GM21576 (cell line): Measurements from ENCODE around the gene PLAC9.
"Not testable (repeated sequence)": the region's sequence is repeated elsewhere in the genome, so short reads cannot be mapped to it uniquely, and the experiment has no call there.

Experiments
- ATAC-seq: cut with Tn5 transposase; IDR thresholded peaks from one replicate; pipeline ENCODE4 v1.9.1; 2021; ENCODE audit warnings: mild to moderate bottlenecking, moderate library complexity; ENCODE audit not compliant: unreplicated experiment

Gene PLAC9, protein sequence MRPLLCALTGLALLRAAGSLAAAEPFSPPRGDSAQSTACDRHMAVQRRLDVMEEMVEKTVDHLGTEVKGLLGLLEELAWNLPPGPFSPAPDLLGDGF

DNA sequence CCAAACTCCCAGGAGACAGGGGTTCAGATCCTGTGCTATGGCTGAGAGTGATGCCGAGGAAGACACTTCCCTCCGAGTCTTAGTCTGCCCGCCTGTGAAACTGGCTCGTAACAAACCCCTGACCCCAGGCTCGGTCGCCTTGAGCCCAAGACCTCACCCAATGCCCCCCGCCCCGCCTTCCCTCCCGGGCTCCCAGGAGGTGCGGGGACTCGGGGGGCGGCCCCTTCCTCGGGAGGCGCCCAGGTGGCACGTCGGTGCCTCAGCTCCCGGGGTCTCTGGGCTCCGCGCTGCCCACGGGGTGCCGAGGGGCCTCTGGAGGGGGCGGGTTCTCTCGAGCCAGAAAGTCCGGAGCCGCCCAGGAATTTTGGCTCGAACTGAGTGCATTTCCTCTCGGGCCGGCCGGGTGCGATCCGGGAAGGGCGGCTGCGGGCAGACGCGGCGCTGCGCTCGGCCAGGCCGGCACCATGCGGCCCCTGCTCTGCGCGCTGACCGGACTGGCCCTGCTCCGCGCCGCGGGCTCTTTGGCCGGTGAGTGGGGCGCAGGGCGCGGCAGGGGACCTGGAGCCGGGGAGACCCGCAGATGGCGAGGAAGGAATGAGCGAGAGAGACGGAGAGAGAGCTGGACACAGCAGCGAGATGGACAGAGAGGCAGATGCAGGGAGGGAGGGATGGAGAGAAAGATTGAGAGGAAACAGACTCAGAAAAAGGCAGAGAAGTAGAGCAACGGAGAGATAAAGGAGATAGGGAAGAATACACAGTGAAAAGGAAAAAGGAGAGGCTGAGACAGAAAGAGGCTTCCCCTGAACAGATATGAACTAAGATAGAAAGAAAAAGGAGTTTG lies at the start of gene PLAC9:
Gene PLAC9, plus strand, starts transcription at position 432 of the 841 bp plus-strand sequence. Its CDS starts 33 bp downstream, at position 465.
- no peak for ATAC-seq

DNA sequence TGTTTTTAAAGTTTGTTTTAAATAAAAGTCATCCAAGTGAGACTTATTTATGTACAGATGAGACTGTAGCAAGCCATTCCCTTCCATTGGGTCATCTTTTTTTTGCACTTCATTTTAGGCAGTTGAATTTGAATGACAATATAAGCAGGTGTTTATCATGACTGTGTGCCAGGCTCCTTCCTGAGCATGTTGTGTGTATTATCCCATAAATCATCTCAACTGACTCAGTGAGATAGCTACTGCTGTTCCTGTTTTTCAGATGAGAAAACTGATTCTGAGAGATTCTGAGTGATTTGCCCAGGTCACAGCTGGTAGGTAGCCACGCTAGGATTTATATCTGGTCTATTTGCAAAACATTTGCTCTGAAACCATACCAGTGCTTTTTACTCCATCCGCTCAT lies 42.4 kb upstream of the PLAC9 start:
- ATAC-seq: no peak

DNA sequence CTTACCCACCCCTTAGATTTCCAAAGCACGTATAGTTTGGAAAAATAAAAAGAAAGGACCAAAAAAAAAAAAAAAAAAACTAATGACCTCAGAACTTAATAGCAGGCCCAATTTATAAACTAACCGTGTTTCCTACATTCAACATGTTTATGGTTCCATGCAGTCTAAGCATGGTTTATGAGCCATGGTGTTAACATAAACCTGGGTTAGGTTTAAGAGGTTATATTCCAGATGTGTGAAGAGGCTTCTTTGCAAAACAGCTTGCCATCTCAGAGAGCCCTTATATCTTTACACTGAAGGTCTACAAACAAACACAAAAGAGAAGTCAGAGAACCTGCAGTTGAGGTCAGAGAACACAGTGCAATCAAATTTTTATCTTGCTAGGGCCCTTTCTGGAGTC lies 38.3 kb upstream of the PLAC9 start:
- ATAC-seq: no peak

DNA sequence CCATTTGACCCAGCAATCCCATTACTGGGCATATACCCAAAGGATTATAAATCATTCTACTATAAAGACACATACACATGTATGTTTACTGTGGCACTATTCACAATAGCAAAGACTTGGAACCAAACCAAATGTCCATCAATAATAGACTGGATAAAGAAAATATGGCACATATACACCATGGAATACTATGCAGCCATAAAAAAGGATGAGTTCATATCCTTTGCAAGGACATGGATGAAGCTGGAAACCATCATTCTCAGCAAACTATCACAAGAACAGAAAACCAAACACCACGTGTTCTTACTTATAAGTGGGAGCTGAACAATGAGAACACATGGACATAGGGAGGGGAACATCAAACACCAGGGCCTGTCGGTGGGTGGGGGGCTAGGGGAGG lies 34.3 kb upstream of the PLAC9 start:
- ATAC-seq: not testable (repeated sequence)

DNA sequence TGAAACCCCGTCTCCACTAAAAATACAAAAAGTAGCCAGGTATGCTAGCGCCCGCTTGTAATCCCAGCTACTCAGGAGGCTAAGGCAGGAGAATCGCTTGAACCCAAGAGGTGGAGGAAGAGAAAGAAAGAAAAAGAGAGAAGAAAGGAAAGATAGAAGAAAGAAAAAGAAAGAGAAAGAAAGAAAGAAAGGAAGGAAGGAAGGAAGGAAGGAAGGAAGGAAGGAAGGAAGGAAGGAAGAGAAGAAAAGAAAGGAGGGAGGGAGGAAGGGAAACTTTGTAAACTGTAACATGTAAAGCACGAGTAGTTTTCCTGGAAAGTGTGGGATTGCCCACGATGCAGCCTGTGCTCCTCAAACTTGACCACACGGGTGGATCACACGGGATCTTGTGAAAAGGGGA lies 33.2 kb upstream of the PLAC9 start:
- not testable (repeated sequence) for ATAC-seq

DNA sequence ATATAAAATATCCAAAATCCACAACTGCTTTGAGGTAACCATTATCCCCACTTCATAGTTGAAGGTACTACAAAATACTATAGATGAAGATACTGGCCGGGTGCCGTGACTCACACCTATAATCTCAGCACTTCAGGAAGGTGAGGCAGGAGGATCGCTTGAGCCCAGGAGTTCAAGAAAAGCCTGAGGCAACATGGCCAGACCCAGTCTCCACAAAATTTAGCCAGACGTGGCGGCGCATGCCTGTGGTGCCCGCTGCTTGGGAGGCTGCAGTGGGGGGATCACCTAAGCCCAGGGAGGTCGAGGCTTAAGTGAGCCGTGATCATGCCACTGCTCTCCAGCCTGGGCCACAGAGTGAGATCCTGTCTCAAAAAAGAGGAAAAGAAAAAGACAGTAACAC lies 32.4 kb upstream of the PLAC9 start:
- no peak for ATAC-seq

DNA sequence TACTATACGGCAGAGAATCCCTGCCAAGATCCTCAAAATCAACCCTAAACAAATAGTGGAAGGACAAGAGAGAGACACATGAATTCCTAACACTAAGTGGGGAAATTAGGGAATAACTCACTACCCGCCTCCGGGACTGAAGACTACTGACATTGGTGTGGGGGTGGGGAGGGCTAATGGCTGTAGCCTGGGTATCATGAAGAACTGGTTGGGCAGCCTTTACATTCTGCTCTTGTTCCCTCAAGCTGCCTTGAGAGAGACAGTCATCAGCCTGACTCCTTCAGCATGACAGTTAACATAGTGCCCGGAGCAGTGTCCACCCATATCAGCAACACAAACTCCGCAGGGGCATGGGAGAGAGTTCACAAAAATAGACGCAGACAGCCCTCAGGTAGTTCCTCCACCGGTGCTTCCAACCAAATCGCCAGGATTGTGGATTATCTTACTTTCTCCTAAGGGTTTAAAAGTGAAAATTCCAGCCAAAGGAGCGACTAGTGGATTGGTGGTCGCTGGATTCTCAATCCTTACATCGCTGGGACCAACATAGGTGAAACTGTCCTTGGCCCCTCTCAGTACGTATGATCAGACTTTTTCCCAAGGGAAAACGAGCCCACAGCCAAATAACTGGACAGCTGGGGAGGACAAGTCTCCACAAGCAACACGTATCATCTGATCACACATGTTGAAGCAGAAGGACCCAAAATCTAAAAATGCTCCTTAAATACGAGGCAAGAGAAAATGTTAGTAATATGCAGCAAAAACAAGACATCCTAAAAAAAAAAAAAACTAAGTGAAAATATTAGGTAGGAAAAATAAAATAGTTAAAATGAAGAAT lies 31.5 kb upstream of the PLAC9 start:
- no peak for ATAC-seq

DNA sequence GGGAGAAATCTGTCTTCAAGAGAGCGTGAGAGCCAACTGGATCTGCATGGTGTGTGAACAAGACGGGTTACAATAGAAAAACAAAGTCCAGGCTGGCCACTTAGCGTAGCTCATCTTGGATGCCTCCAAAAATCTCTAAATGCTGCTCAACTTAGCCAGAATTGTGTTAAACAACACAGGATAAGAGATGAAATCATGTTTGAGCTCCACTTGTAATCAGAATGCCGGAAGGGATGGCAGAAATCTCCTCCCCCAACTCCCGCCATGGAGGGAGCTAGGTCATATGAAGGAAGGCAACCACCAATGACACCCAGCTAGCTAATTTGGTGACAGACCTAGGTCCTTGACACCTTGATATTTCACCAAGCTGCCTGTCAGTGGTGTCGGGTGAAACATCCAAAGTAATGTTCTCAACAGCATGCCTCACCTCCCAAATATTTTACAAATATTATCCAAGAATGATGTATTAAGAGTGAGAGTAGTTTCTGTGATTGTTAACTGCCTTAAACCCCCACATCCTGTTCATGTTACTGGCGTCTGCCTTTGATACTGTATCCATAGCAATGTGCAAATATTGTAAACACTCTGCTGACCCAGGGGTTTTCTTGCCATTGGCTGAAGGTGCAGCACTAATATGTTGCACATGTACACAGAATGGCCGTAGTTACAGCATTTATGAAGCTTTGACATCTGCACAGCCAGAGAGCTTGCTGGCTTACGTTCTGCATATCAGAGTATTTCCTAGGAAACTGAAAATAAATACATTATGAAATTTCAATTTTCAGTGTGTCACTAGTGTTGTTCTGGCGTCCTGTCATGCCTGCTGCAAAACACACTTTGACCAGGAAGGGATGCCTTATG lies 28.2 kb upstream of the PLAC9 start:
- ATAC-seq: peak; percentile 86

DNA sequence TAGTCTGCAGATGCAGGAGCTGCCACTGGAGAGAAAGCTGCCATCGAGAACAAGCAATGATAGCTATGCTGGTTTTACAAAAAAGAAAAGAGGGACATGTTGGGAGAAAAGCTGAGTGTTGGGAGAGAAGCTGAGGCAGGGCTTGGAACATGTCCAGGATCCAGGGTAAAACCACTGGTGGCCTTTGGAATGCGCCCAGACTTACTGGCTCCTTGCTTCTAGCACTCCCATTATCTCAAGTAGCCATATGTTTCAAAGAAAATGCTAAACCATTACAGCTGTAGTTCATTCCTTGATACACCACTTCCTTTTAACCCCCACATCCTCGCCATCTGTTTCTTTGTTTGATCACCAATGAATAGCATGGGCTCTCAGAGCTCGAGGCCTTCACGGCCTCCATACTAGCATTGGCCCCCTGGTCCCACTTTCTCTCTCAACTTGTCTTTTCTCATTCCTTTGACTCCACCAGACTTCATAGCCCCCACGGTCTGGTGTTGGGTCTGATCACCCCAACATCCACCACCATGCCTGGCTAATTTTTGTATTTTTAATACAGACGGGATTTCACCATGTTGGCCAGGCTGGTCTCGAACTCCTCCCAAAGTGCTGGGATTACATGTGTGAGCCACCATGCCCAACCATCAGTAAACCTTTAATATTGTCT lies 23.8 kb upstream of the PLAC9 start:
- no peak for ATAC-seq

DNA sequence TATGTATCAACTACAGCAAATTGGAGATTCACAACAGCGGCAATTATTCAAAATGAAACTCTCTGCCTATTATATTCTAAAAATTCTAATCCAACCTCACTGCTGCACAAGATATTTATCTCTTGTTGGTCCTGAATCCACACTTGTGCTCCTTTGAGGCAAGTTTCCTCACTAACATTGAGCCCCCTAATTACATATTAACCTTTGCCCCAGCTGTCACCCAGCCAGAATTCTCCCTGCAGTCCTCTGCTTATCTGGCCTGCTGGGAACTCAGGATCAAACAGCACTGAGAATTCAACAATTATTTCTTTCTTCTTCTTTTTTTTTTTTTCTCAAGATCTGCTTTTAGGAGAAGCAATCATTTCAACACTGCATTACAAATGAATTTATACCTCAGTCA lies 21.5 kb upstream of the PLAC9 start:
- ATAC-seq: no peak

DNA sequence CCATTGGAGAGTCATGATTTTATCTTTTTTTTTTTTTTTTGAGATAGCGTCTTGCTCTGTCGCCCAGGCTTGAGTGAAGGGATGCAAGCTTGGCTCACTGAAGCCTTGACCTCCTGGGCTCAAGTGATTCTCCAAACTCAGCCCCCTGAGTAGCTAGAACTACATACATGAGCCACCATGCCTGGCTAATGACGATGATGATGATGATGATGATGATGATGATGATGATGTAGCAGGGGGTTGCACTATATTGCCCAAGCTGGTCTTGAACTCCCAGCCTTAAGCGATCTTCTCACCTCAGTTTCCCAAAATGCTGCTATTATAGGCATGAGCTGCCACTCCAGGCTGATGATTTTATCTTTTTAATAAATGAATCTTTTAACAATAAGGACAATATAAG lies 13.9 kb upstream of the PLAC9 start:
- ATAC-seq: no peak

DNA sequence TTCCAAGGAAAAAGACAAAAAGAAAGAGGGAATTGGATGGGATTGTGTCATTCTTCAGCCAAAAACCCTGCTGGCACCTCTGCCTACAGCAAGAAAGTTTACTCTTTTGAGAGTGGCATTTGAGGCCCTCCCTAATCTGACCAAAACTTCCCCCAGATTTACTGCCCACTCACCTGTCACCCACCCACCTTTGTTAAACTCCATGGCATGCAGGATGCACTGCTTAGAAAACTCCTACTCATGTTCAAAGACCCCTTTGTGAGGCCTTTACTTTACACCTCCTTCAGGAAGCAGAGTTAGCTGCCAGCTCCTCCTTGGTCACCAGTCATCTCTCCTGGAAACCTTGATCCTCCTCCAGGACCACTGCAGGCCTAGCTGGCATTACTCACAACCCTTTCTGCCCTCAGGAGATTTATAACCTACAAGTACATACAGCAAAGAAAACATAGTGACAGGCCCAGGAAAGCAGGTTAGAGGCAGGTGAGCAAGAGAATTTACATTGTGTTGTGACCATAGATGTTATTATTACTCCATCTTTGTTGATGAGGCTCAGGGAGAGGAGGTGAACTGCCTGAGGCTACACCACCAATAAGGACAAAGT lies 10.3 kb upstream of the PLAC9 start:
- no peak for ATAC-seq

DNA sequence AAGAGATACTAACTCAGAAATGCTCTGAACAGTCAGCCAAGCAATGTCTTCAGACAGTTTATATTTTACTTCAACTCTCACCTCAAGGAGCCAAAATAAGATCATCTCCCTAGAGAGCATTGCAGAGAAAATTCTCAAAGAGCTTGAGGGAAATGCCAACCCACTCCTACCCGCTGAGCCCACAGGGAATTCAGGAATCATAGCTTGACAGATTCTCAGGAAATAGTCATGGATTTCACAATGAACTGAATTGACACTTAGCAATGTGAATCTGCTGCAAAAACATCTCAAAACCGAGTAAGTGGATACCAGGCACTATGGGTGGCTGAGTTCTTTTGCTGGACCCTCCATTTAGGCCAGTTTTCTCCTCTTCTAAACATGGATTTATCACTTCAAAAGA lies 9.8 kb upstream of the PLAC9 start:
- ATAC-seq: no peak

DNA sequence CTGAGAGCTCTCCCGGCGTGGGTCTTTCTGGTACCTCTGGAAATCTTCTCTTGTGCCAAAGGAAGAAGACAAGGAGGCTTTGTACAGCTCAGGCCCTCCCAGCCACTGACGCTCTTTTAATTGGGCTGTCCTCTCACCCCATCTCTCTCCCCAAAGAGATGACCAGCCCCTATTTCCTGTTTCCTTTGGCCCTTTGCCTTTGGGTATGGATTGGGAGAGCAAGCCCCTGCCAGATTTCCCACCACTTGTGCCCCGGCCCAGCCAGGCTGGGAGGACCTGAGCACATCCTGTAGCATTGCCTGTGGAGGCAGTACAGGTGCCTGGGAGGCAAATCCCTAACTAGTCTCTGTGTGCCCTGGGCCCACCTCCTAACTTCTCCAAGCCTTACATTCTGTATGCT lies 5.7 kb upstream of the PLAC9 start:
- ATAC-seq: no peak

DNA sequence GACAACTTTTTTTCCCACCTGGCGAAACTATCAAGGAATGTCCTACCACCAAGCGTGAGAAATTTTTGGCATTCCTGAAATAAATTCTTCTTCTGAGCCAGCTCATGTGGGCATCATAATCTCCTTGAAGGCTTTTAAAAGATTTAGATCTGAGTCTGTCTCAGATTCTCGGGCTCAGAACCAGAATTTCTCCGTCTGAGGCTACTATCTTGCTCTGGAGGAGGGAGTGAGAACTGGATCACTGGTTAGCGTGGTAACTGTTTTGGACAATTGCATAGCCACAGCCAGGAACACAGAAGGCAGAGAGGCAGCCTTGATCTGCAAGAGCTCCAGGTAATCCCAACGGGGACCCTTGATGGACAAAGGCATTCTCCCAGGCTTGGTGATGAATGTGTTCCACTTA lies 1.0 kb upstream of the PLAC9 start:
- no peak for ATAC-seq

DNA sequence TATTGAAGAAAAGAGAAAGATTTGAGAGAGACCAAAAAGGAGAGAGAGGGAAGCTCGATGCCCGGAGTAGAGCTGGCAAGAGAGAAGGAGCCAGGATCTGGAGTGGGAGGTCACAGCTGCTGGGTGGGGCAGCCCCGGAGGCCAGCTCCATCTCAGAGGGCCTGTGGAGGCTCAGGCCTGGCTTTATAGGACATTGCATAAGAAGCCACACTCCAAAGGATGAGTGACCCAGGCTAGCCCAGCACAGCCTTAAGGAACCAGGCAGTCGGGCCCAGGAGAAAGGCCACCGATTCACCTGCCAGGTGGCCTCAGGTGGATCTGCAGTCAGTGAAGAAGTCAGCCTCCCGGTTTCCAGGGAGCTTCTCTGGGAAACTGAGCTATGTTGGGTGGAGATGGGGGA lies 676 bp downstream of the PLAC9 start:
- no peak for ATAC-seq

DNA sequence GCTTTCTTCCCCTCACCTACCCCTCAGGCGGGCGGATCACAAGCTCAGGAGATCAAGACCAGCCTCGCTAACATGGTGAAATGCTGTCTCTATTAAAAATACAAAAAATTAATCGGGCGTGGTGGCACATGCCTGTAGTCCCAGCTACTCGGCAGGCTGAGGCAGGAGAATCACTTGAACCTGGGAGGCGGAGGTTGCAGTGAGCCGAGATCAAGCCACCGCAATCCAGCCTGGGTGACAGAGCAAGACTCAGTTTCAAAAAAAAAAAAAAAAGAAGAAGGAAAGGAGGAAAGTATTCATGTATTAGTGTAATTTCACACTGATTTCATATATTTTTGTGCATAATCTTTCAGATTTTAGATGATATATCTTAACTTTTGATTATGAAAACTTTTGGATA lies 1.2 kb downstream of the PLAC9 start:
- ATAC-seq: not testable (repeated sequence)

DNA sequence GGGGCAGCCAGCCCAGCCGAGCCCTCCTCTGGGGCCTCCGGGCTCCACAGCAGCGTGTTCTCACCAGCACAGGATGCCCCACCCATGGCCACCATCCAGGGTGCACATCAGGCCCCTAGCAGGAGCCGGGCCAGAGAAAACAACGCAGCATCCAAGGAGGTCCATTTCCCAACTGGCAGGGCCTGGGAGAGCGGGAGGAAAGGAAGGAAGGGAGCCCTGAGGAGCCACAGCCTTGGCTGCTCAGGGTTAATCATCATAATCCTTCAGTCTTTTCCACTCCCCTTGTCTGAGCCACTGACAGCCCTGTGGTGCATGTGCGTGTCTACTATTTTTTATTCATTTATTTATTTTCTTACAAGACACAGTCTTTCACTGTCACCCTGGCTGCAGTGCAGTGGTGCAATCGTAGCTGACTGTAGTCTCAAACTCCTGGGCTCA lies 3.6 kb downstream of the PLAC9 start:
- no peak for ATAC-seq

DNA sequence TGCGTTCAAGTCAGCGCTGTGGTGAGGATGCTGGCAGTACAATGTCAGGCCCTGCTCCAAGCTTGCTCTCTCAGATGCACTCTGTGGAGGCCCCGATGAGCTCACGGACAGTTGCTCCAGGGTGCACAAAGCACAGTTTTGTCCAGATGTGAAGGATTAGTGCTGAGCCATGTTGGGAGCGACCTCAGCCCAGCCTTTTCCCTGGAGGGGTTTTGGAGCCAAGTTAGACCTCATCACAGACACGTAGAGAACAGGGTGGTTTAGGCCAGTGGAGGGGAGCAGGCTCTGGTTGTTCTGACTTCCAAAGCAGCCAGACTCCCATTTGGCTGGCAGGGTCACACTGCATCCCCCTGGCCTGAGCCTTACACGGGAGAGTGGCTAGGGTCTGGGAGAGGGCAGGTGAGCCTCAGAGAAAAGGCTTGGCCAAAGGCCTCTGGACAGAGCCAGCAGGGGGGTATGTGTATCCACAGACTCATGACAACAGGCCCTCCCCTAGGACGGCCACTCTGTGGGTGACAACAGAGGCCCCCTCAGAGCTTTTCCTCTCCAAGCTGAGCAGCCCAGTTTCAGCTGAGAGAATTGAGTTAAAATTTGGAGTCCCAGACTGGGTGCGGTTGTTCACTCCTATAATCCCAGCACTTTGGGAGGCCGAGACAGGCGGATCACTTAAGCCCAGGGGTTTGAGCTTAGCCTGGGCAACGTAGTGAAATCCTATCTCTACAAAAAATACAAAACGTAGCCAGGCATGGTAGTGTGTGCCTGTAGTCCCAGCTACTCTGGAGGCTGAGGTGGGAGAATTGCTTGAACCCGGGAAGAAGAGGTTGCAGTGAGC lies 4.7 kb downstream of the PLAC9 start:
- no peak for ATAC-seq
